H1 (cell line): ENCODE data around the gene COL17A1. TPM values are rescaled to one million over a fixed set of nuclear protein-coding genes. Genes with fewer than 3 reads are reported as not detected.

Experiments
- NANOG ChIP-seq: IDR thresholded peaks from 2 replicates; pipeline ENCODE4 v1.6.1; 2011; ENCODE audit warnings: low read length, low read depth, mild to moderate bottlenecking, inconsistent platforms; ENCODE audit not compliant: insufficient read depth, poor library complexity, severe bottlenecking
- NRF1 ChIP-seq: IDR thresholded peaks from 2 replicates; pipeline ENCODE4 v1.6.1; 2011; ENCODE audit warnings: mild to moderate bottlenecking, low read depth, low read length, improper control_type of control experiment
- polyA plus RNA-seq, 7 experiments: library from polyadenylated mRNA; depleted of rRNA in 3 of 7; stranded (reverse) in 5 of 7; unstranded in 2 of 7; fragments of >200 nt in 5 of 7; fragments of 200-250 nt in 2 of 7; gene quantifications; 1 replicate in 5 of 7; 2 replicates in 1 of 7; 4 replicates in 1 of 7; pipeline versions ENCODE4 v1.2.1 to v1.2.3, GENCODE V29; 2011 to 2013; ENCODE audit warnings: missing spikeins in 2 of 7, mixed read lengths in 2 of 7
- total RNA-seq: library from RNA; stranded (reverse); fragmentation: NEBNext Ultra II Directional; extraction: Animal tissue kit (Norgen Biotek cat#: 25700); gene quantifications from 2 replicates; pipeline ENCODE4 v1.2.1, GENCODE V29; 2021

Gene COL17A1
- total and polyA plus RNA-seq, 2 of the 8 experiments (the other 6 are each of a cell fraction or from before 2014, with no cell fraction given) = 0.35 to 0.37 TPM

DNA sequence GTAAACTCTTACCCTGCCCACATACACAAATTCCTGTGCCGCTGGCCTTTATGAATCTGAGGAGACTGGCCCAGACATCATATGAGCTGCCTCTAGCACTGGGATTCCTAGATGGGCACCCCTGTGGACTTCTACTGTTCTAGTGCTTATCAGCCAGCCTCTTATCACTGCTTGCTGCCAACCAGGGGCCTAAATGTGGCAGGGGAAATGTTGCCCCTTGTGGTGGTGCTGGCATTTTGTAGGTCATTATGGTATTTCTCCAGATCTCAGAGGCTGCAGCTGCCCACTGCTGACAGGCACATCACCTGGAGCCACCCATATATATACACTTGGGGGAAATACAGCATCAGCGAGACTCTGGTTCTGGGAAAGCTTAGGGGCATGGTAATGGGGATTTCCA is 41.7 kb upstream of the COL17A1 start (continued):
- no peak for TF ChIP-seq NANOG
- TF ChIP-seq NRF1 = no peak
- TF ChIP-seq, all 59 proteins: peak for 3
